Stimulated activated CD4-positive, alpha-beta T cell treated with anti-CD3 and anti-CD28 coated beads, Interleukin-15, amount 100 ng/mL, for 1 hour (primary cell): ENCODE results near the gene KLHL28.
A peak's percentile ranks its signal among the peaks of the same experiment; 100 is the strongest.

Experiments used
- DNase-seq, 2 donors: peaks; one replicate each; pipeline ENCODE4 v3.0.0-alpha.2; 2020; ENCODE audit warnings: low read depth in 1 of 2, low spot score in 1 of 2

Gene KLHL28, protein sequence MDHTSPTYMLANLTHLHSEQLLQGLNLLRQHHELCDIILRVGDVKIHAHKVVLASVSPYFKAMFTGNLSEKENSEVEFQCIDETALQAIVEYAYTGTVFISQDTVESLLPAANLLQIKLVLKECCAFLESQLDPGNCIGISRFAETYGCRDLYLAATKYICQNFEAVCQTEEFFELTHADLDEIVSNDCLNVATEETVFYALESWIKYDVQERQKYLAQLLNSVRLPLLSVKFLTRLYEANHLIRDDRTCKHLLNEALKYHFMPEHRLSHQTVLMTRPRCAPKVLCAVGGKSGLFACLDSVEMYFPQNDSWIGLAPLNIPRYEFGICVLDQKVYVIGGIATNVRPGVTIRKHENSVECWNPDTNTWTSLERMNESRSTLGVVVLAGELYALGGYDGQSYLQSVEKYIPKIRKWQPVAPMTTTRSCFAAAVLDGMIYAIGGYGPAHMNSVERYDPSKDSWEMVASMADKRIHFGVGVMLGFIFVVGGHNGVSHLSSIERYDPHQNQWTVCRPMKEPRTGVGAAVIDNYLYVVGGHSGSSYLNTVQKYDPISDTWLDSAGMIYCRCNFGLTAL

GRCh38 chr14:44961554-44962333 is at the start of gene KLHL28, which contains the start of gene TOGARAM1:
Gene KLHL28 (minus strand): TSS chr14:44961947. CDS start chr14:44945928, 16,019 bp downstream.
Gene TOGARAM1 (plus strand): TSS chr14:44962190. CDS start chr14:44962422, 232 bp downstream.
- peak; percentile 79 to 88 for DNase-seq

- DNase-seq, result no peak
These were observed 42.2 kb upstream of the KLHL28 start for GRCh38 chr14:45003924-45004323.

GRCh38 chr14:44995770-44996294 is 34.1 kb upstream of the KLHL28 start:
- DNase-seq, result no peak

GRCh38 chr14:44995196-44995595 is 33.4 kb upstream of the KLHL28 start:
- DNase-seq, result no peak

DNA sequence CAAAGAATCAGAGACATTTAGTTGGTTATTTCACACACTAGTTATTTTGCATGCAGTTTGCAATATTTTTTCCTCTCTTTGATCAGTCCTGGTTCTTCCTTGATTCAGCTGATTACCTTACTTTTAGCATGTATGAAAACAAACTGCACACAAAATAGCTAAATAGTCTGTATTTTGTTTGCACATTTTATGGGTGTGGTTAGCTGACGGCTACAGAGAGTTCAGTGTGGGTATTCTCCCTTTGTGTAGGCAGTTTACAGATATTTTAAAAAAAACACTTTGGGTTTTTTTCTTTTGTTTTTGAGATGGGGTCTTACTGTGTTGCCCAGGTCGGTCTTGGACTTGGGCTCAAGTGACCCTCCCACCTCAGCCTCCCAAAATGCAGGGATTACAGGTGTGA is 28.8 kb upstream of the KLHL28 start:
- no peak for DNase-seq

GRCh38 chr14:44989497-44990440 is 28.0 kb upstream of the KLHL28 start:
- no peak for DNase-seq

GRCh38 chr14:44988694-44989093 is 26.9 kb upstream of the KLHL28 start:
- no peak for DNase-seq

DNA sequence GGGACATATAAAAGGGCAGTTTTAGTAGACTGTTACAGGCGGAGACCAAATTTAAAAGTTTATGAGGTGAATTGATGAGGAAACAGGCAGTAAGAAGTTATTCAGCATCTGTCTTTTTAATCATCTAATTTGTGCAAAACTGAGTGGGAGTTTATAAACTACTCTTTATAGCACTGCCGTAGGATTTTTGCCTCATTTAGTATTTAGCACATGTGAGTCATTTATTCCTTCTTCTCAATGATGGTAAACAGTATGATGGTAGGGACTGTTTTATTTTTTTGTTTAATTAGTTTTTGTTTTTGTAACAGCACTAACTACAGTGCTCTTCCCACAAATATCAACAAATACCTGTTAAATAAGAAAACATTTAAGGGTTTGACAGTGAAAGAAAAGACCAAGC is 20.8 kb upstream of the KLHL28 start:
- DNase-seq, result no peak

- no peak for DNase-seq
These were observed 19.5 kb upstream of the KLHL28 start for GRCh38 chr14:44981198-44981597.

DNA sequence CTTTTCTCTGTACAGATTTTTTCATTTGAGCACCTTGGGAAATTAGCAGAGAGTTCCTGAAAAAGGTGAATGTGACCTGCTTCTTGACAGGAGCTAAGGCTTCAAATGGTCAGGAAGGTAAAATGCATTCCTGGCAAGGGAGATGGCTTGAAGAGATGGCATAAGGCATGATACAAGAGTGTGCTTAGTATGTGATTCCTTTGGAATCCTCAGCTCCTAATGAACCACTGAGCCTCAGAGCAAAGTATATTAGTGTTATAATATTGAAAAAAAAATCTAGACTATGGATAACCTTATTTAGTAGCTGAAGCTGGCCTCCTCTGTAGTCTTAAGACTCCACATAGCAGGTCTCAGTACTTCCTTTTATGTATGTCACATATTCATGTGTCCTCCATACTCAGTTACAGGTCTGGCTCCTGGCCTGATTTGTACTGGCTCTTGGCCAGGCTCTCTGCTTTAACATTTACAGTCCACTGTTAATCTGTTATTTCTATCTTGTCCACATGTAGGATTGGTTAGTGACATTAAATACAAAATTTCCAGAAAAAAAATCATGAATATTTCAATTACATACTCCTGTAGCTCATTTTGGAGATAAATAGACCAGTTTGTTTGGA is 18.1 kb upstream of the KLHL28 start:
- DNase-seq, result no peak

- no peak for DNase-seq
These were observed 17.5 kb upstream of the KLHL28 start for GRCh38 chr14:44979273-44979672.

GRCh38 chr14:44971459-44971858 is 9.7 kb upstream of the KLHL28 start:
- no peak for DNase-seq

GRCh38 chr14:44970907-44971306 is 9.2 kb upstream of the KLHL28 start:
- DNase-seq, result no peak

DNA sequence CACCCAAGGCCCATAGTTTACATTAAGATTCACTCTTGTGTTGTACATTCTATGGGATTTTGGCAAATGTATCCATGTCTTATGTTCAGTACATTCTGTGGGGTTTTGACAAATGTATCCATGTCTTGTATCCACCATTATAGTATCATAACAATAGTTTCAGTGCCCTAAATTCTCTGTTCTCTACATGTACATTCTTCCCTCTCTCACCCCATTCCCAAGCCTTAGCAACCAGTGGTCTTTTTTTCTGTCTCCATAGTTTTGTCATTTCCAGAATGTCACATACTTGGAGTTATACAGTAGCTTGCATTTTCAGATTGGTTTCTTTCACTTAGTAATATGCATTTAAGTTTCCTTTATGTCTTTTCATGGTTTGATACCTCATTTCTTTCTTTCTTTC is 7.0 kb upstream of the KLHL28 start:
- DNase-seq, result no peak

DNA sequence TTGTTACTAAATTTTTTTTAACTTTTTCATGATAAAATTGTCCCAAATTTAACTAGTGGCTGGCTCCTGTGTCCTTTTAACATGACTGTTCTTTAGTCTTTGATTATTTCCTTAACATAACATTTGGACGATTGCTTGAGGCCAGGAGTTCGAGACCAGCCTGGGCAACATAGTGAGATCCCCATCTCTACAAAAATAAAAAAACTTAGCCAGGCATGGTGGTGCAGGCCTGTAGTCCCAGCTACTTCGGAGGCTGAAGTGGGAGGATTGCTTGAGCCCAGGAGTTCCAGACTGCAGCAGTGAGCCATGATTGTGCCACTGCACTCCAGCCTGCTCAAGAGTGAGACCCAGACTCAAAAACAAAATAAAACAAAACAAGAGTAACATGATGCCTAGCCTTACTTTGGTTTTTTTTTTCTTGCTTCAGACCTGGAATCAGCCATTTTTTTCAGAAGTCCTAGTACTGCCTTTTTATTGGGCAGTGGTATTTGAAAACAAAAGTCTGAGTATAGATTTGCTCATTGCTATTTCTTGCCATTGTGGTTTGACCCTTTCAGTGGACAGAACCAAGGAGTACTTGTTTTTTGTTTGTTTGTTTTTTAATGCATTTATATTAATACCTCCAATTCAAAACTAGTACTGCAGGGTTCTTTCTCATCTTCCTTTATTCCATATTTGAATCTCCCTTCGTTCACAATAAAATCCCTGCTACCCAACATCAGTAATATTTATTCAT is 5.0 kb upstream of the KLHL28 start:
- no peak for DNase-seq

DNA sequence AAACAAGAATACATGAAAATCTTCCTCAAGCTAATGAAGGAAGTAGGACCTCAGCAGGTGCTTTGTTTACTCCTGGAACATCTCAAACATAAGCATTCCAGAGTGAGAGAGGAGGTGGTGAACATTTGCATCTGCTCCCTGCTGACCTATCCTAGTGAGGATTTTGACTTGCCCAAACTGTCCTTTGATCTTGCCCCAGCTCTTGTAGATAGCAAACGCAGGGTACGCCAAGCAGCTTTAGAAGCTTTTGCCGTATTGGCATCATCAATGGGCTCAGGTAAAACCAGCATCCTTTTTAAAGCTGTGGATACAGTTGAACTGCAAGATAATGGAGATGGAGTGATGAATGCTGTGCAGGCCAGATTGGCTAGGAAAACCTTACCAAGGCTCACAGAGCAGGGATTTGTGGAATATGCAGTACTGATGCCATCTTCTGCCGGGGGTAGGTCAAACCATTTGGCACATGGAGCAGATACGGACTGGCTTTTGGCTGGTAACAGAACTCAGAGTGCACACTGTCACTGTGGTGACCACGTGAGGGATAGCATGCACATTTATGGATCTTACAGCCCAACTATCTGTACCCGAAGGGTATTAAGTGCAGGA is 2.1 kb upstream of the KLHL28 start:
- DNase-seq, result no peak

DNA sequence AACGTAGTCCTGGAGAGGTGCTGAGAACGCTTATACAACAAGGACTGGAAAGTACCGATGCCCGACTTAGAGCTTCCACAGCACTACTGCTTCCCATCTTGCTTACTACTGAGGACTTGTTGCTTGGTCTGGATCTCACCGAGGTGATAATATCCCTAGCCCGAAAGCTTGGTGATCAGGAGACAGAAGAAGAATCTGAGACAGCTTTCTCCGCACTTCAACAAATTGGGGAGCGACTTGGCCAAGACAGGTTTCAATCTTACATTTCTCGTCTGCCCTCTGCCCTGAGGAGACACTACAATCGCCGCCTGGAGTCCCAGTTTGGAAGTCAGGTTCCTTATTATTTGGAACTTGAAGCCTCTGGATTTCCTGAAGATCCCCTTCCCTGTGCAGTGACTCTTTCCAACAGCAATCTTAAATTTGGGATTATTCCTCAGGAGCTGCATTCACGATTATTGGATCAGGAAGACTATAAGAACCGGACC is 1.3 kb upstream of the KLHL28 start:
- DNase-seq, result no peak

- DNase-seq, result no peak
These were observed 742 bp upstream of the KLHL28 start for GRCh38 chr14:44962334-44963043.
